ENCODE measurements around the gene ADAMTS3. TPM values are rescaled to one million over a fixed set of nuclear protein-coding genes. Genes with fewer than 3 reads are reported as not detected.

The ADAMTS3 gene
- total RNA-seq = 0.64 and 3.9 TPM in 2 replicates

GRCh38 chr4:72568959-72569718 is at the start of gene ADAMTS3:
ADAMTS3 (minus strand) TSS chr4:72569221; CDS start chr4:72568762, 459 bp downstream.

